ACC112 (cell line): ENCODE data around the gene KCND3.

Experiments
- H2AFZ ChIP-seq: fragments of 200-600 bp; sonication (generic); one replicate; pipeline ENCODE4 v1.6.0; 2017; ENCODE audit warnings: antibody characterized with exemption, low read length; ENCODE audit not compliant: unreplicated experiment
- H3K27ac ChIP-seq: fragments of 200-600 bp; sonication (generic); 2 replicates; pipeline ENCODE4 v1.5.1; 2014; ENCODE audit warnings: low read depth, mild to moderate bottlenecking, antibody characterized with exemption, low read length, moderate library complexity
- H3K27me3 ChIP-seq: fragments of 200-600 bp; sonication (generic); 2 replicates; pipeline ENCODE4 v1.6.1; 2014; ENCODE audit warnings: mild to moderate bottlenecking, antibody characterized with exemption, low read length, moderate library complexity, mixed read lengths; ENCODE audit not compliant: insufficient read depth
- H3K36me3 ChIP-seq: fragments of 200-600 bp; sonication (generic); 2 replicates; pipeline ENCODE4 v1.6.1; 2016; ENCODE audit warnings: mild to moderate bottlenecking, antibody characterized with exemption, low read length, moderate library complexity, mixed read lengths; ENCODE audit not compliant: insufficient read depth
- H3K4me1 ChIP-seq: fragments of 200-600 bp; sonication (generic); one replicate; pipeline ENCODE4 v1.6.1; 2016; ENCODE audit warnings: low read length, mixed read lengths; ENCODE audit not compliant: insufficient read depth, unreplicated experiment, control insufficient read depth
- H3K4me3 ChIP-seq: fragments of 200-600 bp; sonication (generic); 2 replicates; pipeline ENCODE4 v1.5.1; 2014; ENCODE audit warnings: mild to moderate bottlenecking, low read depth, low read length
- H3K79me2 ChIP-seq: fragments of 200-600 bp; sonication (generic); one replicate; pipeline ENCODE4 v1.6.0; 2016; ENCODE audit warnings: low read length; ENCODE audit not compliant: control insufficient read depth, unreplicated experiment, insufficient read depth

Gene KCND3

DNA sequence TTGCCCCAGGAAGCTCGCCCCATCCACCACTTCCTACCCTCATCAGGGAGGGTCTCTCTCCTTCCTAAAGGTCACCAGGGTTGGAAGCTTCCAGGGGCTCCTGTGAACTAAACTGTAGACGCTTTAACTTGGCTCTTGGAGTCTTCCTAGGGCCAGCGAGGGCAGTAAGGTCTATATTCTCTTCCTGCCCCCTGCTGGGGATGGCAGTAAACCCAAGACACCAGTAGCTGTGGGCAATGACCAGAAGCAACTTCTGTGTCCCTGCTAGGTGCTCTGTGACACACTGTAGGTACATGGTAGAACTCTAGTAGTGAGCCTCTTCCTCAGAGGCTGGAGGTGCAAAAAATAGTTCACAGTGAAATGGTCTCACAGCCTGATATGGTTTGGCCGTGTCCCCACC is 30.0 kb downstream of the KCND3 start:
- Histone ChIP-seq H3K4me1 (no peaks in the 10 kb centered on the region), H3K4me3 (no peak overlapping the region), H2AFZ (no peak overlapping the region), H3K36me3 (no peaks in the 10 kb centered on the region), H3K27me3 (peaks cover 8% of the 10 kb centered on the region; the same call in 1 of the 2 replicates), H3K79me2 (no peaks in the 10 kb centered on the region), H3K27ac (no peak overlapping the region)

GRCh38 chr1:111958851-111959250 is 30.6 kb downstream of the KCND3 start:
- Histone ChIP-seq H2AFZ (no peak overlapping the region), H3K79me2 (no peaks in the 10 kb centered on the region), H3K4me1 (no peaks in the 10 kb centered on the region), H3K27ac (no peak overlapping the region), H3K36me3 (no peaks in the 10 kb centered on the region), H3K27me3 (peaks cover 11% of the 10 kb centered on the region; the same call in 1 of the 2 replicates), H3K4me3 (no peak overlapping the region)

DNA sequence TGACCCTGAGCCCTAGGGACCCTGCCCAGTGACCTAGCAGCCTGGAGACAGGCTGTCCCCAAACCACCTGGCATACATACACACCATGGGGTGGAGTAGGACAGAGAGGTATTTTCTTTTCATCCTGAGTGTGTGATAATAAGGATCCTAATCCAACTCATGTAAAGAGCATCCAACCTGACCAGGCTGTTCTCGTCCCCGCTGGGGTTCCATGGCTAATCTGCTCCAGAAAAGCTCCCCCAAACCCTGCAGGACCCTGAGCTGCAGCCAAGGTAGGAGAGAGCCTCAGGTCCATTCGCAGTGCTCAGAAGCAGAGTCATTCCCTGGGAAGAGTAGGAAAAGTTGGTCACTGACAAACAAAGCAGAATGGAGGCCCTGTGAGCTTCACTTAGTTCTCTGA is 31.4 kb downstream of the KCND3 start:
- Histone ChIP-seq H3K4me3 (no peak overlapping the region), H2AFZ (no peak overlapping the region), H3K36me3 (no peaks in the 10 kb centered on the region), H3K4me1 (no peaks in the 10 kb centered on the region), H3K79me2 (no peaks in the 10 kb centered on the region), H3K27ac (no peak overlapping the region), H3K27me3 (0 out of 2 replicates have a peak, but pooled peaks cover 8% of the 10 kb centered on the region)

GRCh38 chr1:111956155-111956771 is 33.2 kb downstream of the KCND3 start:
- Histone ChIP-seq H3K4me1 (no peaks in the 10 kb centered on the region), H3K4me3 (no peak overlapping the region), H3K27me3 (0 out of 2 replicates have a peak, but pooled peaks cover 8% of the 10 kb centered on the region), H2AFZ (no peak overlapping the region), H3K79me2 (no peaks in the 10 kb centered on the region), H3K27ac (no peak overlapping the region), H3K36me3 (no peaks in the 10 kb centered on the region)

- Histone ChIP-seq H3K36me3 (no peaks in the 10 kb centered on the region), H3K27me3 (0 out of 2 replicates have a peak, but pooled peaks cover 8% of the 10 kb centered on the region), H3K4me1 (no peaks in the 10 kb centered on the region), H3K27ac (no peak overlapping the region), H3K79me2 (no peaks in the 10 kb centered on the region), H2AFZ (no peak overlapping the region), H3K4me3 (no peak overlapping the region)
Observed at GRCh38 chr1:111955755-111956154, 33.7 kb downstream of the KCND3 start.

- Histone ChIP-seq H3K27ac (no peak overlapping the region), H2AFZ (no peak overlapping the region), H3K4me3 (no peak overlapping the region), H3K27me3 (0 out of 2 replicates have a peak, but pooled peaks cover 8% of the 10 kb centered on the region), H3K79me2 (no peaks in the 10 kb centered on the region), H3K36me3 (no peaks in the 10 kb centered on the region), H3K4me1 (no peaks in the 10 kb centered on the region)
Observed at GRCh38 chr1:111953797-111954196, 35.7 kb downstream of the KCND3 start.

- H3K4me1 ChIP-seq, result no peaks in the 10 kb centered on the region
- no peaks in the 10 kb centered on the region for H3K36me3 ChIP-seq
- no peaks in the 10 kb centered on the region for H3K79me2 ChIP-seq
- no peak overlapping the region for H3K27ac ChIP-seq
- no peak overlapping the region for H3K4me3 ChIP-seq
- H2AFZ ChIP-seq, result no peak overlapping the region
- 0 out of 2 replicates have a peak, but pooled peaks cover 8% of the 10 kb centered on the region for H3K27me3 ChIP-seq
Observed at GRCh38 chr1:111952125-111952657, 37.3 kb downstream of the KCND3 start.

GRCh38 chr1:111948209-111949171 is 41.0 kb downstream of the KCND3 start:
- Histone ChIP-seq H3K36me3 (no peaks in the 10 kb centered on the region), H3K4me3 (no peak overlapping the region), H3K79me2 (no peaks in the 10 kb centered on the region), H3K4me1 (no peaks in the 10 kb centered on the region), H2AFZ (no peak overlapping the region), H3K27ac (no peak overlapping the region), H3K27me3 (0 out of 2 replicates have a peak, but pooled peaks cover 4% of the 10 kb centered on the region)

GRCh38 chr1:111943846-111944749 is 45.4 kb downstream of the KCND3 start:
- Histone ChIP-seq H3K27ac (no peak overlapping the region), H3K36me3 (no peaks in the 10 kb centered on the region), H3K79me2 (no peaks in the 10 kb centered on the region), H3K4me3 (no peak overlapping the region), H3K27me3 (0 out of 2 replicates have a peak, but pooled peaks cover 17% of the 10 kb centered on the region), H3K4me1 (no peaks in the 10 kb centered on the region), H2AFZ (no peak overlapping the region)

- no peaks in the 10 kb centered on the region for H3K36me3 ChIP-seq
- H3K4me3 ChIP-seq, result no peak overlapping the region
- no peaks in the 10 kb centered on the region for H3K79me2 ChIP-seq
- H2AFZ ChIP-seq, result no peak overlapping the region
- H3K4me1 ChIP-seq, result no peaks in the 10 kb centered on the region
- H3K27me3 ChIP-seq, result 0 out of 2 replicates have a peak, but pooled peaks cover 17% of the 10 kb centered on the region
- no peak overlapping the region for H3K27ac ChIP-seq
Observed at GRCh38 chr1:111943066-111943465, 46.4 kb downstream of the KCND3 start.
